NCI-H82 (cell line): ENCODE data around the gene PIAS1.
"Not testable (repeated sequence)": the region's sequence is repeated elsewhere in the genome, so short reads cannot be mapped to it uniquely, and the experiment has no call there.

Experiments used
- DNase-seq: peaks from one replicate; lab custom pipeline; 2025; lab: John Stamatoyannopoulos, UW

The PIAS1 gene

GRCh38 chr15:68234520-68234919 lies 180.4 kb downstream of the PIAS1 start:
- DNase-seq: not testable (repeated sequence)

GRCh38 chr15:68235022-68235421 lies 180.9 kb downstream of the PIAS1 start:
- no peak for DNase-seq

DNA sequence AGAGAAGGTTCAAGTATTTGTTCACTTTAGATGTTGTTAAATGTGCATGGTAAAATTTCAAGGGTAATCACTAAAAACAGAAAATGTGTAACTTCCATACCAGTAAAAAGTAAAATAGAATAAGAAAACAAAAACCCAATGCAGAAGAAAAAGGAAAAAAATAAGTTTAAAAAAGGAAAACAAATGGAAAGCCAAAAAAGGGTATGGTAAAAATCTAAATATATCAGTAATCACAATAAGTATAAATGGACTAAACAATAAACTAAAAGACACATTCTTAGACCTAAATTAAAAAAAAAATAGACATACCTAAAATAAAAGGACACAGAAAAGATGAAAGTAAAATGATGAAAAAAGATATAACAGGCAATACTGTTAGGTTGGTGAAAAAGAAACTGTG lies 184.9 kb downstream of the PIAS1 start:
- no peak for DNase-seq

- DNase-seq: no peak
Observed at GRCh38 chr15:68241088-68241935, 187.2 kb downstream of the PIAS1 start.
